HepG2 (cell line): ENCODE measurements around the gene C9. TPM values are rescaled to one million over a fixed set of nuclear protein-coding genes. Genes with fewer than 3 reads are reported as not detected.

Experiments
- CEBPB ChIP-seq: IDR thresholded peaks from 2 replicates; pipeline ENCODE4 v1.6.1; 2011; ENCODE audit warnings: low read depth, low read length, improper control_type of control experiment, borderline replicate concordance
- DPF2 ChIP-seq: sonication (generic); formaldehyde crosslinking; IDR thresholded peaks from 2 replicates; pipeline ENCODE4 v1.4.0; 2020; ENCODE audit warnings: mild to moderate bottlenecking, low read depth, missing genetic modification reagents, borderline replicate concordance
- DR1 ChIP-seq: sonication (generic); formaldehyde crosslinking; IDR thresholded peaks from 2 replicates; pipeline ENCODE4 v1.8.0; 2021; ENCODE audit warnings: mild to moderate bottlenecking, missing genetic modification reagents, inconsistent platforms
- GATAD2A ChIP-seq: IDR thresholded peaks from 2 replicates; pipeline ENCODE4 v1.6.1; 2016
- IRF9 ChIP-seq: sonication (generic); formaldehyde crosslinking; IDR thresholded peaks from 2 replicates; pipeline ENCODE4 v1.8.0; 2022; ENCODE audit warnings: missing genetic modification reagents, mild to moderate bottlenecking, borderline replicate concordance
- KDM4B ChIP-seq: sonication (generic); formaldehyde crosslinking; IDR thresholded peaks from 2 replicates; pipeline ENCODE4 v1.4.0; 2020; ENCODE audit warnings: missing genetic modification reagents
- MEF2D ChIP-seq: sonication (generic); formaldehyde crosslinking; IDR thresholded peaks from 2 replicates; pipeline ENCODE4 v1.5.1; 2020; ENCODE audit warnings: mild to moderate bottlenecking, missing genetic modification reagents
- REL ChIP-seq: sonication (generic); formaldehyde crosslinking; conservative IDR thresholded peaks from 2 replicates; pipeline ENCODE4 v1.8.0; 2022; ENCODE audit warnings: mild to moderate bottlenecking, missing genetic modification reagents, moderate library complexity
- SIX4 ChIP-seq: sonication (generic); formaldehyde crosslinking; IDR thresholded peaks from 2 replicates; pipeline ENCODE4 v1.4.0; 2020; ENCODE audit warnings: missing genetic modification reagents
- SOX6 ChIP-seq, 2 experiments: fragments of 450-650 bp in 1 of 2; sonication (generic) in 1 of 2; formaldehyde crosslinking in 1 of 2; IDR thresholded peaks; 2 replicates each; pipeline versions ENCODE4 v1.4.0 to v1.6.1; 2017 to 2020; ENCODE audit warnings: antibody characterized with exemption in 1 of 2, mild to moderate bottlenecking in 1 of 2, missing genetic modification reagents in 1 of 2
- THAP11 ChIP-seq: IDR thresholded peaks from 2 replicates; pipeline ENCODE4 v1.6.1; 2016; ENCODE audit warnings: missing biosample characterization, missing genetic modification reagents
- U2AF2 ChIP-seq: fragments of 200-400 bp; formaldehyde crosslinking; IDR thresholded peaks from 2 replicates; pipeline ENCODE4 v1.6.1; 2017; ENCODE audit warnings: low read depth, mild to moderate bottlenecking, low read length
- ZBTB25 ChIP-seq: IDR thresholded peaks from 2 replicates; pipeline ENCODE4 v1.6.1; 2018; ENCODE audit warnings: missing genetic modification reagents
- ZBTB26 ChIP-seq: IDR thresholded peaks from 2 replicates; pipeline ENCODE4 v1.6.1; 2016; ENCODE audit warnings: missing compliant biosample characterization, missing genetic modification reagents, borderline replicate concordance
- ZNF124 ChIP-seq: sonication (generic); formaldehyde crosslinking; IDR thresholded peaks from 2 replicates; pipeline ENCODE4 v1.4.0; 2020; ENCODE audit warnings: missing genetic modification reagents
- ZNF281 ChIP-seq: sonication (generic); formaldehyde crosslinking; IDR thresholded peaks from 2 replicates; pipeline ENCODE4 v1.4.0; 2020; ENCODE audit warnings: missing genetic modification reagents, borderline replicate concordance
- ZNF33A ChIP-seq: sonication (generic); formaldehyde crosslinking; IDR thresholded peaks from 2 replicates; pipeline ENCODE4 v1.5.1; 2020; ENCODE audit warnings: missing genetic modification reagents, mild to moderate bottlenecking, moderate library complexity, borderline replicate concordance
- ZNF354B ChIP-seq: sonication (generic); formaldehyde crosslinking; IDR thresholded peaks from 2 replicates; pipeline ENCODE4 v1.8.0; 2022; ENCODE audit warnings: mild to moderate bottlenecking, missing genetic modification reagents
- ZNF367 ChIP-seq: sonication (generic); formaldehyde crosslinking; IDR thresholded peaks from 2 replicates; pipeline ENCODE4 v1.4.0; 2020; ENCODE audit warnings: missing genetic modification reagents, borderline replicate concordance
- ZNF616 ChIP-seq: sonication (generic); formaldehyde crosslinking; IDR thresholded peaks from 2 replicates; pipeline ENCODE4 v1.5.0; 2020; ENCODE audit warnings: low read depth, mild to moderate bottlenecking, missing genetic modification reagents
- ZNF629 ChIP-seq: sonication (generic); formaldehyde crosslinking; conservative IDR thresholded peaks from 2 replicates; pipeline ENCODE4 v1.5.0; 2020; ENCODE audit warnings: missing genetic modification reagents
- ZNF652 ChIP-seq: IDR thresholded peaks from 2 replicates; pipeline ENCODE4 v1.6.1; 2016; ENCODE audit warnings: low read depth, borderline replicate concordance
- ZNF672 ChIP-seq: sonication (generic); formaldehyde crosslinking; IDR thresholded peaks from 2 replicates; pipeline ENCODE4 v1.8.1; 2022; ENCODE audit warnings: missing genetic modification reagents
- ZNF83 ChIP-seq: sonication (generic); formaldehyde crosslinking; IDR thresholded peaks from 2 replicates; pipeline ENCODE4 v1.4.0; 2020; ENCODE audit warnings: missing genetic modification reagents, mild to moderate bottlenecking, borderline replicate concordance
- ZNF841 ChIP-seq: sonication (generic); formaldehyde crosslinking; IDR thresholded peaks from 2 replicates; pipeline ENCODE4 v1.8.1; 2023; ENCODE audit warnings: missing genetic modification reagents, borderline replicate concordance
- polyA plus RNA-seq, 8 experiments: library from polyadenylated mRNA; depleted of rRNA in 3 of 8; stranded (reverse) in 7 of 8; unstranded in 1 of 8; fragments of >200 nt; fragmentation: Illumina TruSeq in 4 of 8; extraction: Trizol in 4 of 8; gene quantifications; 2 replicates each; pipeline versions ENCODE4 v1.2.1 to v1.2.3, GENCODE V29; 2011 to 2016; ENCODE audit warnings: low read depth in 4 of 8, missing spikeins in 1 of 8, mixed read lengths in 1 of 8; ENCODE audit not compliant: insufficient read depth in 1 of 8
- total RNA-seq, 5 experiments: library from RNA; depleted of rRNA; stranded (reverse); fragments of >200 nt; fragmentation: Illumina TruSeq; extraction: Trizol; gene quantifications; 2 replicates each; pipeline ENCODE4 v1.2.3, GENCODE V29; 2016; ENCODE audit warnings: low read depth in 1 of 5

C9 gene
- total and polyA plus RNA-seq, 2 of the 13 experiments (the other 11 are each of a cell fraction or from before 2014, with no cell fraction given): not detected

GRCh38 chr5:39284552-39284951, 79.7 kb downstream of the C9 start (continued):
- TF ChIP-seq SOX6 (IDR thresholded peaks at IDR 0.05) (no peak), SOX6 (CRISPR knock-in tag; IDR thresholded peaks at IDR 0.05) (peak; percentile 56; the same call in 1 of the 2 replicates), U2AF2 (no peak), REL (CRISPR knock-in tag) (no peak), ZNF367 (CRISPR knock-in tag) (no peak), THAP11 (CRISPR knock-in tag) (peak; percentile 44; the same call in 1 of the 2 replicates), MEF2D (CRISPR knock-in tag) (no peak), ZNF672 (no peak), GATAD2A (CRISPR knock-in tag) (peak; percentile 89), ZNF629 (CRISPR knock-in tag) (no peak), CEBPB (no peak), IRF9 (CRISPR knock-in tag) (no peak), DPF2 (CRISPR knock-in tag) (no peak), ZNF83 (CRISPR knock-in tag) (no peak), DR1 (CRISPR knock-in tag) (no peak), ZNF841 (no peak), ZNF616 (no peak), ZBTB26 (CRISPR knock-in tag) (no peak), ZNF124 (no peak), ZNF33A (CRISPR knock-in tag) (no peak), KDM4B (CRISPR knock-in tag) (no peak), ZNF652 (CRISPR knock-in tag) (peak; percentile 17; the same call in 1 of the 2 replicates), ZNF281 (peak; percentile 32; the same call in 1 of the 2 replicates), ZBTB25 (CRISPR knock-in tag) (peak; percentile 44; the same call in 1 of the 2 replicates), SIX4 (CRISPR knock-in tag) (0 out of 2 replicates have a peak, but pooled peaks have one; percentile 25), ZNF354B (no peak)
